22Rv1 (cell line): Measurements from ENCODE around the gene BRD7.

Experiments
- ZFX ChIP-seq: fragments of 450-650 bp; IDR thresholded peaks from 2 replicates; pipeline ENCODE4 v1.6.1; 2017; ENCODE audit warnings: antibody characterized with exemption, borderline replicate concordance
- TF ChIP-seq, protein P1 (sequence below): fragments of 450-650 bp; IDR thresholded peaks from 2 replicates; pipeline ENCODE4 v1.5.1; 2017; ENCODE audit warnings: mild to moderate bottlenecking

DNA sequence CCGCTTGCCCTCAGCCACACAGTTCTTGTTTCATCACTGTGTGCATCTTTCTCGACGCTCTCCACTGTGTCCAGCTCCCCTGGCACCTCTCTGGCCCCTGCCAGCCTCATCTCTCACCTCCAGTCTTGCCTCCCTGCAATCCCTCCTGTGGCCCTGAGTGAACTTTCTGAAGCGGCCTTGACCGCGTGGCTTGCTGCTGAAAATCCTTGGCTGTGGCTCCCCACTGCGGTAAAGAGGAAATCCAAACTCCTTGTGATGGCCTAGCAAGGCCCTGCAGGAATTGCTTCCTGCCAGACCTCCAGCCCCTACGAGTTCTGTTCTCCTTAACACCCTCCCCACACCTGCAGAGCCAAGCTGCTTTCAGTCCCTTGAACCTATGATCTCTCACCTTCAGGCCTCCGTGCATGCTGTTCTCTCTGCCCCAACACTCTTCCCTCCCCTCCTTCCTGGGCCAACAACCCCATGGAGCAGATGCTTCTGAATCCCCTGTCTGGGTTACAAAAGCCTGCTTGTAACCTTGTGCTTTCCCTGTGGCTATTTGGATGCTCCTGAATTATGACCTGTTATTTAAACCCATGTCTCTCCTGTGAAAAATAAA lies 33.6 kb upstream of the BRD7 start:
- TF ChIP-seq, protein P1, sequence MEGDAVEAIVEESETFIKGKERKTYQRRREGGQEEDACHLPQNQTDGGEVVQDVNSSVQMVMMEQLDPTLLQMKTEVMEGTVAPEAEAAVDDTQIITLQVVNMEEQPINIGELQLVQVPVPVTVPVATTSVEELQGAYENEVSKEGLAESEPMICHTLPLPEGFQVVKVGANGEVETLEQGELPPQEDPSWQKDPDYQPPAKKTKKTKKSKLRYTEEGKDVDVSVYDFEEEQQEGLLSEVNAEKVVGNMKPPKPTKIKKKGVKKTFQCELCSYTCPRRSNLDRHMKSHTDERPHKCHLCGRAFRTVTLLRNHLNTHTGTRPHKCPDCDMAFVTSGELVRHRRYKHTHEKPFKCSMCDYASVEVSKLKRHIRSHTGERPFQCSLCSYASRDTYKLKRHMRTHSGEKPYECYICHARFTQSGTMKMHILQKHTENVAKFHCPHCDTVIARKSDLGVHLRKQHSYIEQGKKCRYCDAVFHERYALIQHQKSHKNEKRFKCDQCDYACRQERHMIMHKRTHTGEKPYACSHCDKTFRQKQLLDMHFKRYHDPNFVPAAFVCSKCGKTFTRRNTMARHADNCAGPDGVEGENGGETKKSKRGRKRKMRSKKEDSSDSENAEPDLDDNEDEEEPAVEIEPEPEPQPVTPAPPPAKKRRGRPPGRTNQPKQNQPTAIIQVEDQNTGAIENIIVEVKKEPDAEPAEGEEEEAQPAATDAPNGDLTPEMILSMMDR, result no peak
- TF ChIP-seq ZFX, result no peak
